NB4 (cell line): Measurements from ENCODE around the gene ZNF185.

Experiments used
- DNase-seq: peaks from one replicate; pipeline ENCODE4 v3.0.0; 2010; ENCODE audit warnings: low read depth
- H3K4me3 ChIP-seq: one replicate; pipeline ENCODE4 v1.5.1; 2011; ENCODE audit warnings: mild to moderate bottlenecking, low read depth, low read length, moderate library complexity
- CTCF ChIP-seq: IDR thresholded peaks from one replicate; pipeline ENCODE4 v1.5.1; 2012; ENCODE audit warnings: low read depth, low read length
- MYC ChIP-seq: IDR thresholded peaks from 2 replicates; pipeline ENCODE4 v1.6.1; 2011; ENCODE audit warnings: low read depth, low read length
- POLR2A ChIP-seq: IDR thresholded peaks from 2 replicates; pipeline ENCODE4 v1.6.1; 2011; ENCODE audit warnings: mild to moderate bottlenecking; ENCODE audit not compliant: insufficient read length; ENCODE audit errors: extremely low read depth
- TF ChIP-seq, protein P1 (sequence below): IDR thresholded peaks from 2 replicates; pipeline ENCODE4 v1.6.1; 2011; ENCODE audit warnings: low read depth, low read length

Gene ZNF185

DNA sequence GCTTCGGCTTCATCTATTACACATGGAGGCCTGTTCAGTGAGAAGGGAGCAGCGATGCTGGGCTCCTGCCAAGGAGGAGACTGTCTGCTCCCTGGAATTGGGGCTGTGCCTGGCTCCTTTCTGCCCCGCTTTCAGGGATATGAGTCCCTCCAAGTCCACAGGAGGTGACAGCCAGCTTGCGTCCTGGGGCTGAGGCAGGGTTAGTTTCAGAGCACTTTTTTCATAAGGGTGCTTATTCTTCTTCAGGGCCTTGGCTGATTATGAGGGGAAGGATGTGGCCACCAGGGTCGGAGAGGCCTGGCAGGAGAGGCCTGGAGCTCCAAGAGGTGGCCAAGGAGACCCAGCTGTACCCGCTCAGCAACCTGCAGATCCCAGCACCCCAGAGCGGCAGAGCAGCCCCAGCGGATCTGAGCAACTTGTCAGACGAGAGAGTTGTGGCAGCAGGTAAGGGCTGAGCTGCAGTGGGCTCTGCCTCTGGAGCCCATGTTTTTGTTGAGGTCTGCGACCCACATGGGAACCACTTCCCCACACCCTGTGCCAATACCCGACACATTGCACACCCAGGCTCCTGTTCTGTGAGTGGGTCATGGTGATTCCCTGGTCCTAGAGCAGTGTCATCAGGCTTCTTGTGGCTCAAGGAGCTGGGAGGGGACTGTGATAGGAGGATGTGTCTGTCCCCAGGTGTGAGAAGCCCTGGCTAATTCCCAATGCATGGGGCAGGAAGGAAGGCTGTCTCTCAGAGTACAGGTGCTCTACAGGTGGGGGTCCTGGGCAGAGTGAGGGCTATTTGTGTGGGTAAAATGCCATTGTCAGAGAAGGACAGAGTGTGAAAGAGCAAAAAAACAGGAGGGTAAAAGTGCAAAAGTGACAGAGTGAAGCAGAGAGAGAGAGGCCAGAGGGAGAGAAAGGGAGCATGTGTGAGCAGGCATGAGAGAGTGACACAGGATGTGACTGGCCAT, 47.4 kb downstream of the ZNF185 start:
- TF ChIP-seq POLR2A = no peak
- TF ChIP-seq CTCF = no peak
- TF ChIP-seq, protein P1, sequence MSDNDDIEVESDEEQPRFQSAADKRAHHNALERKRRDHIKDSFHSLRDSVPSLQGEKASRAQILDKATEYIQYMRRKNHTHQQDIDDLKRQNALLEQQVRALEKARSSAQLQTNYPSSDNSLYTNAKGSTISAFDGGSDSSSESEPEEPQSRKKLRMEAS = no peak
- TF ChIP-seq MYC = no peak
- H3K4me3 ChIP-seq = no peak overlapping the region
- no peak for DNase-seq

GRCh38 chrX:152946681-152947080, 48.8 kb downstream of the ZNF185 start:
- no peak overlapping the region for H3K4me3 ChIP-seq
- TF ChIP-seq CTCF = no peak
- TF ChIP-seq, protein P1 = no peak
- no peak for TF ChIP-seq POLR2A
- no peak for TF ChIP-seq MYC
- no peak for DNase-seq
